PC-3 (cell line): ENCODE results near the gene IL3RA. TPM values are rescaled to one million over a fixed set of nuclear protein-coding genes. Genes with fewer than 3 reads are reported as not detected.

ENCODE experiments used
- ATAC-seq: fragments of 200-7000 bp; cut with Tn5 transposase; 2 replicates; pipeline ENCODE4 v1.9.1; 2020; ENCODE audit warnings: mild to moderate bottlenecking, moderate library complexity
- BruUV-seq: library from RNA; stranded (reverse); fragments of 400-500 nt; replicated peaks from 2 replicates; lab custom pipeline; 2021; lab: Mats Ljungman, UMichigan
- CTCF ChIA-PET: fragments of 300-600 bp; sonication (Branson Sonifier 250); formaldehyde crosslinking; loops from one replicate; lab custom pipeline; 2022; ENCODE audit warnings: antibody characterized with exemption; lab: Charles Lee
- POLR2A ChIA-PET: fragments of 300-600 bp; sonication (Branson Sonifier 250); formaldehyde crosslinking; loops from one replicate; lab custom pipeline; 2022; ENCODE audit warnings: antibody characterized with exemption; ENCODE audit not compliant: unreplicated experiment; lab: Charles Lee
- DNase-seq: peaks from one replicate; pipeline ENCODE4 v3.0.0-alpha.2; 2015
- H2AFZ ChIP-seq: fragments of 300-600 bp; sonication (generic); 2 replicates; pipeline ENCODE4 v1.6.0; 2016; ENCODE audit warnings: antibody characterized with exemption, low read length
- H3F3A ChIP-seq: fragments of 300-600 bp; sonication (generic); one replicate; pipeline ENCODE4 v1.6.0; 2017; ENCODE audit warnings: antibody characterized with exemption, low read length, control low read depth, mild to moderate bottlenecking; ENCODE audit not compliant: unreplicated experiment
- H3K27ac ChIP-seq: fragments of 300-600 bp; sonication (generic); 2 replicates; pipeline ENCODE4 v1.5.1; 2016; ENCODE audit warnings: mild to moderate bottlenecking, low read length
- H3K27me3 ChIP-seq: fragments of 300-600 bp; sonication (generic); 2 replicates; pipeline ENCODE4 v1.6.1; 2016; ENCODE audit warnings: low read length, mixed read lengths
- H3K36me3 ChIP-seq: fragments of 300-600 bp; sonication (generic); 2 replicates; pipeline ENCODE4 v1.6.1; 2016; ENCODE audit warnings: low read depth, mixed run types, low read length, mixed read lengths
- H3K4me1 ChIP-seq: fragments of 300-600 bp; sonication (generic); 2 replicates; pipeline ENCODE4 v1.5.1; 2016; ENCODE audit warnings: low read length; ENCODE audit not compliant: insufficient read depth
- H3K4me2 ChIP-seq: fragments of 300-600 bp; sonication (generic); 2 replicates; pipeline ENCODE4 v1.6.0; 2016; ENCODE audit warnings: low read length
- H3K4me3 ChIP-seq: fragments of 300-600 bp; sonication (generic); 2 replicates; pipeline ENCODE4 v1.5.1; 2016; ENCODE audit warnings: mild to moderate bottlenecking, low read length, mixed read lengths
- H3K79me2 ChIP-seq: fragments of 300-600 bp; sonication (generic); 2 replicates; pipeline ENCODE4 v1.6.1; 2017; ENCODE audit warnings: low read length, mixed read lengths
- H3K9ac ChIP-seq: fragments of 300-600 bp; sonication (generic); 2 replicates; pipeline ENCODE4 v1.6.0; 2016; ENCODE audit warnings: mild to moderate bottlenecking, low read length
- H3K9me2 ChIP-seq: fragments of 300-600 bp; sonication (generic); replicated peaks from 2 replicates; pipeline ENCODE4 v1.6.1; 2016; ENCODE audit warnings: mixed run types, low read length, mixed read lengths
- H3K9me3 ChIP-seq: fragments of 300-600 bp; sonication (generic); 2 replicates; pipeline ENCODE4 v1.6.1; 2016; ENCODE audit warnings: low read length, mixed read lengths
- H4K20me1 ChIP-seq: fragments of 300-600 bp; sonication (generic); 2 replicates; pipeline ENCODE4 v1.6.1; 2016; ENCODE audit warnings: low read length, mixed read lengths
- EZH2 ChIP-seq: fragments of 300-600 bp; sonication (generic); IDR thresholded peaks from one replicate; pipeline ENCODE4 v1.6.1; 2017; ENCODE audit warnings: antibody characterized with exemption, mild to moderate bottlenecking, low read length; ENCODE audit not compliant: unreplicated experiment
- EZH2phosphoT487 ChIP-seq: fragments of 300-600 bp; sonication (generic); IDR thresholded peaks from 2 replicates; pipeline ENCODE4 v1.6.1; 2018; ENCODE audit warnings: mild to moderate bottlenecking, antibody characterized with exemption, low read length, borderline replicate concordance
- intact Hi-C: fragments of 100-400 bp; cut with micrococcal nuclease; formaldehyde crosslinking; loops from 2 replicates; pipeline ENCODE4 v1.9.0; 2023
- total RNA-seq: library from RNA; depleted of rRNA; stranded (reverse); fragments of >200 nt; gene quantifications from 2 replicates; pipeline ENCODE4 v1.2.3, GENCODE V29; 2014
- TF ChIP-seq, protein P1 (sequence below): fragments of 300-600 bp; sonication (generic); conservative IDR thresholded peaks from 2 replicates; pipeline ENCODE4 v1.5.1; 2017; ENCODE audit warnings: antibody characterized with exemption, low read depth, mild to moderate bottlenecking, low read length

Gene IL3RA
- total RNA-seq, 1 experiment from 2014 or later, result not detected

DNA sequence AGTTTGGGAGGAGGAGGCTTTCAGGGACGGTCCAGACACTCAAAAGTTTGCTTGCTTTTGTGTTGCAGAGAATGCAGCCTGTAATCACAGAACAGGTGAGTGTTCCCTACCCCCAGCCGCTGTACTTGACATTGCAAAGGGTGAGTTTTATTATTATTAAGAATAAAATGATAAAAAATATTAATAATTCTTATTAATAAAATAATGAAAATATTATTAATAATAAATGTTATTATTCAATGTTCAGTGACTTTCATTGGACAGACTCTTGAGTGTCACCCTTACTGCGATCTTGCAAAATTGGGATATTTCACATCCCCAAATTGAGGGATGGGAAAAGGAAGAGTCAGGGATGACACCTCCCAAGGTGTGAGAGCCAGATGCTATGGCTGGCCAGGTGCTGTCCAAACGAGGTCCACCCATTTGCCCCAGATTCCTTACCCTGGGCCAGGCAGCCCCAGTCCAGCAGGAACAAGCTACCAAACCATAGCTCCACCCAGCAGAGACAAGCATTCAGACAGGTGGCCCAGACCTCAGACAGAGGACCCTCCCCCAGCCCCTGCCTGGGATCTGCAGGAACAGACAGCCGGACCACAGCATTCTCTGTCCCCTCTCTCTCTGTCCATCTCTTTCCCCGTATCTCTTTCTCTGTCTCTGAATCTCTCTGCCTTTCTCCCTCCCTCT, 22.4 kb downstream of the IL3RA start:
- no peak for DNase-seq
- no TSS peak for BruUV-seq
- POLR2A ChIA-PET, result no interaction called here
- Histone ChIP-seq H2AFZ (no peak overlapping the region), H3F3A (no peaks in the 10 kb centered on the region), H3K9ac (no peak overlapping the region), H3K4me1 (no peaks in the 10 kb centered on the region), H3K27ac (no peak overlapping the region), H3K79me2 (no peaks in the 10 kb centered on the region), H3K27me3 (no peaks in the 10 kb centered on the region), H3K9me2 (no peaks in the 10 kb centered on the region), H3K4me2 (no peak overlapping the region), H3K36me3 (no peaks in the 10 kb centered on the region), H3K9me3 (no peaks in the 10 kb centered on the region), H4K20me1 (no peaks in the 10 kb centered on the region), H3K4me3 (no peak overlapping the region)
- intact Hi-C loops, result no loop called here
- ATAC-seq, result no peak
- CTCF ChIA-PET, result no interaction called here
- TF ChIP-seq, protein P1, sequence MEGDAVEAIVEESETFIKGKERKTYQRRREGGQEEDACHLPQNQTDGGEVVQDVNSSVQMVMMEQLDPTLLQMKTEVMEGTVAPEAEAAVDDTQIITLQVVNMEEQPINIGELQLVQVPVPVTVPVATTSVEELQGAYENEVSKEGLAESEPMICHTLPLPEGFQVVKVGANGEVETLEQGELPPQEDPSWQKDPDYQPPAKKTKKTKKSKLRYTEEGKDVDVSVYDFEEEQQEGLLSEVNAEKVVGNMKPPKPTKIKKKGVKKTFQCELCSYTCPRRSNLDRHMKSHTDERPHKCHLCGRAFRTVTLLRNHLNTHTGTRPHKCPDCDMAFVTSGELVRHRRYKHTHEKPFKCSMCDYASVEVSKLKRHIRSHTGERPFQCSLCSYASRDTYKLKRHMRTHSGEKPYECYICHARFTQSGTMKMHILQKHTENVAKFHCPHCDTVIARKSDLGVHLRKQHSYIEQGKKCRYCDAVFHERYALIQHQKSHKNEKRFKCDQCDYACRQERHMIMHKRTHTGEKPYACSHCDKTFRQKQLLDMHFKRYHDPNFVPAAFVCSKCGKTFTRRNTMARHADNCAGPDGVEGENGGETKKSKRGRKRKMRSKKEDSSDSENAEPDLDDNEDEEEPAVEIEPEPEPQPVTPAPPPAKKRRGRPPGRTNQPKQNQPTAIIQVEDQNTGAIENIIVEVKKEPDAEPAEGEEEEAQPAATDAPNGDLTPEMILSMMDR, result no peak
- TF ChIP-seq EZH2 (no peak), EZH2phosphoT487 (no peak)

DNA sequence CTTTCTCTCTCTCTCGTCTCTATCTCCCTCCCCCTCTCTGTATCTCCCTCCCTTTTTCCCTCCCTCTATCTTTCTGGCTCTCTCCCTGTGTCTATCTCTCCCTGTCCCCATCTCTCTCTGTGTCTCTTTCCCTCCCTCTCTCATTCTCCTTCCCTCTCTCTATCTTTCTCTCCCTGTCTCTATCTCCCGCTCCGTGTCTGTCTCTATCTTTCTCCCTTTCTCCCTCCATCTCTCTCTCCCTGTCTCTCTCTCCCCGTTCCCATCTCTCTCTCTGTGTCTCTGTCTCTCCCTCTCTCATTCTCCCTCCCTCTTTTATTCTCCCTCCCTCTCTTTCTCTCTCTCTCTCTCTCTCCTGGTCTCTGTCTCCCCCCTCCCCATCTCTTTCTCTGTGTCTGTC, 22.9 kb downstream of the IL3RA start:
- Histone ChIP-seq H3K4me1 (no peaks in the 10 kb centered on the region), H4K20me1 (no peaks in the 10 kb centered on the region), H3K9me2 (no peaks in the 10 kb centered on the region), H3K27ac (no peak overlapping the region), H3F3A (no peaks in the 10 kb centered on the region), H3K27me3 (no peaks in the 10 kb centered on the region), H3K36me3 (no peaks in the 10 kb centered on the region), H3K9me3 (no peaks in the 10 kb centered on the region), H3K4me3 (no peak overlapping the region), H3K4me2 (no peak overlapping the region), H3K9ac (no peak overlapping the region), H3K79me2 (no peaks in the 10 kb centered on the region), H2AFZ (no peak overlapping the region)
- DNase-seq (no peak), ATAC-seq (no peak)
- POLR2A ChIA-PET, result no interaction called here
- CTCF ChIA-PET, result no interaction called here
- intact Hi-C loops, result no loop called here
- BruUV-seq, result no TSS peak
- TF ChIP-seq EZH2phosphoT487 (no peak), EZH2 (no peak)
- TF ChIP-seq, protein P1, result no peak

DNA sequence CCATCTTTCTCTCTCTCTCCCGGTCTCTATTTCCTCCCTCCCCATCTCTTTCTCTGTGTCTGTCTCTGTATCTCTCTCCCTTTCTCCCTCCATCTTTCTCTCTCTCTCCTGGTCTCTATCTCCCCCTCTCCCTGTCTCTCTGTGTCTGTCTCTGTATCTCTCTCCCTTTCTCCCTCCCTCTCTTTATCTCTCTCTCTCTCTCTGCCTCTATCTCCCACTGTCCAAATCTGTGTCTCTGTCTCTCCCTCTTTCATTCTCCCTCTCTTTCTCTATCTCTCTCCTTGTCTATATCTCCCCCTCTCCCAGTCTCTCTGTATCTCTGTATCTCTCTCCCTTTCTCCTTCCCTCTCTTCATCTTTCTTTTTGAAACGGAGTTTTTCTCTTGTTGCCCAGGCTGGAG, 23.6 kb downstream of the IL3RA start:
- no peak overlapping the region for H3K4me2 ChIP-seq
- H3K36me3 ChIP-seq, result no peaks in the 10 kb centered on the region
- H3K27me3 ChIP-seq, result no peaks in the 10 kb centered on the region
- H3K9me3 ChIP-seq, result no peaks in the 10 kb centered on the region
- no peaks in the 10 kb centered on the region for H3K79me2 ChIP-seq
- H3K9ac ChIP-seq, result no peak overlapping the region
- H3K27ac ChIP-seq, result no peak overlapping the region
- H3K4me3 ChIP-seq, result no peak overlapping the region
- POLR2A ChIA-PET, result no interaction called here
- H3F3A ChIP-seq, result no peaks in the 10 kb centered on the region
- no peak for ATAC-seq
- H3K9me2 ChIP-seq, result no peaks in the 10 kb centered on the region
- no peak overlapping the region for H2AFZ ChIP-seq
- intact Hi-C loops, result no loop called here
- BruUV-seq, result no TSS peak
- DNase-seq, result no peak
- no peaks in the 10 kb centered on the region for H4K20me1 ChIP-seq
- no peaks in the 10 kb centered on the region for H3K4me1 ChIP-seq
- CTCF ChIA-PET, result no interaction called here
- TF ChIP-seq EZH2, result no peak
